ENCODE data around the gene LRRC8B.

- no peak for TF ChIP-seq CTCF (IDR thresholded peaks at IDR 0.05)
- no peak for TF ChIP-seq POLR2A (IDR thresholded peaks at IDR 0.05)
Measured at GRCh38 chr1:89607156-89607555, 82.5 kb downstream of the LRRC8B start.
